ENCODE measurements around the gene ATMIN. TPM values are rescaled to one million over a fixed set of nuclear protein-coding genes. Genes with fewer than 3 reads are reported as not detected.
A peak's percentile ranks its signal among the peaks of the same experiment; 100 is the strongest.

The ATMIN gene
- total RNA-seq, 3 donors from 2014 or later = 27.3 to 34.0 (median 31.4) TPM

GRCh38 chr16:81077076-81077940, 41.7 kb downstream of the ATMIN start, which contains the start of gene C16orf46:
TSS of gene C16orf46 (minus strand) at chr16:81077238. CDS start at chr16:81063955, 13,283 bp downstream.
- ATAC-seq (peak; percentile 98), DNase-seq (peak; percentile 99)
- intact Hi-C loops (cut with DNase I, micrococcal nuclease) = no loop called here

GRCh38 chr16:81080233-81080632, 44.6 kb downstream of the ATMIN start:
- intact Hi-C loops (cut with DNase I, micrococcal nuclease) = no loop called here
- no peaks in the 10 kb centered on the region for H3K36me3 ChIP-seq (ENCODE audit: low read depth)
- ATAC-seq = no peak

More at GRCh38 chr16:81077076-81077940, 41.7 kb downstream of the ATMIN start, which contains the start of gene C16orf46:
- Histone ChIP-seq H3K9me3 (no peaks in the 10 kb centered on the region), H3K4me1 (ENCODE audit: low read depth) (peaks cover 8% of the 10 kb centered on the region), H3K36me3 (ENCODE audit: low read depth) (no peaks in the 10 kb centered on the region), H3K4me3 (peak within 1 kb of the TSS; percentile 70)
- no peak for TF ChIP-seq CTCF (IDR thresholded peaks at IDR 0.05)

GRCh38 chr16:81081014-81081413, 45.4 kb downstream of the ATMIN start:
- no peak for TF ChIP-seq CTCF (IDR thresholded peaks at IDR 0.05)
- Histone ChIP-seq H3K4me3 (no peak overlapping the region), H3K9me3 (no peaks in the 10 kb centered on the region), H3K4me1 (ENCODE audit: low read depth) (peaks cover 7% of the 10 kb centered on the region), H3K36me3 (ENCODE audit: low read depth) (no peaks in the 10 kb centered on the region)
- intact Hi-C loops (cut with DNase I, micrococcal nuclease) = no loop called here
- DNase-seq (no peak), ATAC-seq (no peak)

More at GRCh38 chr16:81080233-81080632, 44.6 kb downstream of the ATMIN start:
- H3K9me3 ChIP-seq = no peaks in the 10 kb centered on the region
- H3K4me1 ChIP-seq (ENCODE audit: low read depth) = peaks cover 8% of the 10 kb centered on the region
- H3K4me3 ChIP-seq = no peak overlapping the region
- no peak for DNase-seq
- no peak for TF ChIP-seq CTCF (IDR thresholded peaks at IDR 0.05)

- TF ChIP-seq CTCF (IDR thresholded peaks at IDR 0.05) = no peak
- no peak for DNase-seq
- Histone ChIP-seq H3K9me3 (no peaks in the 10 kb centered on the region), H3K36me3 (ENCODE audit: low read depth) (no peaks in the 10 kb centered on the region), H3K4me1 (ENCODE audit: low read depth) (no peaks in the 10 kb centered on the region), H3K4me3 (no peak overlapping the region)
- no peak for ATAC-seq
- intact Hi-C loops (cut with DNase I, micrococcal nuclease) = no loop called here
These were observed 53.2 kb downstream of the ATMIN start for GRCh38 chr16:81088836-81089235.

- ATAC-seq = no peak
- TF ChIP-seq CTCF (IDR thresholded peaks at IDR 0.05) = no peak
- H3K4me1 ChIP-seq (ENCODE audit: low read depth) = peaks cover 10% of the 10 kb centered on the region
- no peak overlapping the region for H3K4me3 ChIP-seq
- no peak for DNase-seq
- intact Hi-C loops (cut with DNase I, micrococcal nuclease) = no loop called here
- no peaks in the 10 kb centered on the region for H3K9me3 ChIP-seq
- H3K36me3 ChIP-seq (ENCODE audit: low read depth) = peaks cover 4% of the 10 kb centered on the region
These were observed 59.2 kb downstream of the ATMIN start for GRCh38 chr16:81094771-81095251.
